Mesenchymal stem cell (in vitro differentiated cells and primary cell): Measurements from ENCODE around the gene PKD1L1.

ENCODE experiments used
- DNase-seq: peaks from one replicate; pipeline ENCODE4 v3.0.0-alpha.2; 2013
- H2AFZ ChIP-seq: one replicate; pipeline ENCODE4 v1.6.1; 2013; ENCODE audit warnings: low read depth, mild to moderate bottlenecking, control low read depth, inconsistent platforms, low read length, moderate library complexity
- H2AK5ac ChIP-seq: 2 replicates; pipeline ENCODE4 v1.6.1; 2013; ENCODE audit warnings: low read length, moderate library complexity, mild to moderate bottlenecking, inconsistent platforms; ENCODE audit not compliant: severe bottlenecking
- H2BK120ac ChIP-seq: one replicate; pipeline ENCODE4 v1.6.1; 2013; ENCODE audit warnings: low read depth, mild to moderate bottlenecking, inconsistent platforms, low read length, moderate library complexity
- H2BK12ac ChIP-seq, 2 experiments: one replicate each; pipeline ENCODE4 v1.6.1; 2013; ENCODE audit warnings: inconsistent platforms in 2 of 2, low read length in 2 of 2, mild to moderate bottlenecking in 2 of 2, moderate library complexity in 2 of 2, control low read depth in 1 of 2
- H2BK15ac ChIP-seq: one replicate; pipeline ENCODE4 v1.6.1; 2013; ENCODE audit warnings: mild to moderate bottlenecking, low read depth, inconsistent platforms; ENCODE audit not compliant: poor library complexity, severe bottlenecking
- H2BK5ac ChIP-seq: 2 replicates; pipeline ENCODE4 v1.6.1; 2013; ENCODE audit warnings: low read depth, mild to moderate bottlenecking, low read length, control low read depth, inconsistent platforms; ENCODE audit not compliant: poor library complexity, severe bottlenecking
- H3K14ac ChIP-seq, 2 experiments: one replicate each; pipeline ENCODE4 v1.6.1; 2013; ENCODE audit warnings: inconsistent platforms in 2 of 2, low read length in 2 of 2, control low read depth in 1 of 2, mild to moderate bottlenecking in 1 of 2, moderate library complexity in 1 of 2
- H3K18ac ChIP-seq, 2 experiments: one replicate each; pipeline ENCODE4 v1.6.1; 2013; ENCODE audit warnings: inconsistent platforms in 2 of 2, low read length in 2 of 2, control low read depth in 1 of 2, low read depth in 1 of 2, mild to moderate bottlenecking in 1 of 2
- H3K23ac ChIP-seq, 2 experiments: one replicate each; pipeline ENCODE4 v1.6.1; 2013; ENCODE audit warnings: inconsistent platforms in 2 of 2, low read length in 2 of 2, mild to moderate bottlenecking in 2 of 2, moderate library complexity in 2 of 2, control low read depth in 1 of 2
- H3K27ac ChIP-seq: 2 replicates; pipeline ENCODE4 v1.5.1; 2013; ENCODE audit warnings: mild to moderate bottlenecking, moderate library complexity, low read length, control low read depth, inconsistent platforms; ENCODE audit not compliant: poor library complexity, severe bottlenecking
- H3K27me3 ChIP-seq, 2 experiments: 2 replicates each; pipeline versions ENCODE4 v1.6.1 to v1.7.0; 2013; ENCODE audit warnings: low read length in 2 of 2, mild to moderate bottlenecking in 2 of 2, moderate library complexity in 2 of 2, control low read depth in 1 of 2, inconsistent platforms in 1 of 2; ENCODE audit not compliant: control insufficient read depth in 1 of 2, insufficient read depth in 1 of 2
- H3K36me3 ChIP-seq, 2 experiments: 2 replicates each; pipeline versions ENCODE4 v1.6.1 to v1.7.0; 2013; ENCODE audit warnings: low read length in 2 of 2, control low read depth in 1 of 2, inconsistent platforms in 1 of 2, low read depth in 1 of 2, mild to moderate bottlenecking in 1 of 2; ENCODE audit not compliant: insufficient read depth in 2 of 2, control insufficient read depth in 1 of 2
- H3K4ac ChIP-seq, 2 experiments: one replicate each; pipeline ENCODE4 v1.6.1; 2013; ENCODE audit warnings: inconsistent platforms in 2 of 2, low read length in 2 of 2, mild to moderate bottlenecking in 2 of 2, moderate library complexity in 2 of 2, control low read depth in 1 of 2, low read depth in 1 of 2
- H3K4me1 ChIP-seq: 2 replicates; pipeline ENCODE4 v1.6.1; 2013; ENCODE audit warnings: low read depth, low read length, control low read depth; ENCODE audit not compliant: control insufficient read depth, insufficient read depth
- H3K4me2 ChIP-seq: 2 replicates; pipeline ENCODE4 v1.6.1; 2013; ENCODE audit warnings: low read length, mild to moderate bottlenecking, inconsistent platforms; ENCODE audit not compliant: poor library complexity, severe bottlenecking
- H3K4me3 ChIP-seq, 2 experiments: 2 replicates each; pipeline versions ENCODE4 v1.5.1 to v1.7.0; 2013; ENCODE audit warnings: low read length in 2 of 2, mild to moderate bottlenecking in 2 of 2, control low read depth in 1 of 2, low read depth in 1 of 2; ENCODE audit not compliant: insufficient read depth in 1 of 2
- H3K79me1 ChIP-seq: replicated peaks from 2 replicates; pipeline ENCODE4 v1.6.1; 2013; ENCODE audit warnings: mild to moderate bottlenecking, control low read depth, low read length, inconsistent platforms; ENCODE audit not compliant: poor library complexity, severe bottlenecking
- H3K9ac ChIP-seq: 2 replicates; pipeline ENCODE4 v1.7.0; 2013; ENCODE audit warnings: mild to moderate bottlenecking, low read length, moderate library complexity
- H3K9me3 ChIP-seq: 2 replicates; pipeline ENCODE4 v1.7.0; 2013; ENCODE audit warnings: mild to moderate bottlenecking, low read length; ENCODE audit not compliant: control insufficient read depth
- H4K8ac ChIP-seq: one replicate; pipeline ENCODE4 v1.6.1; 2013; ENCODE audit warnings: inconsistent platforms, mild to moderate bottlenecking, low read length, moderate library complexity
- H4K91ac ChIP-seq: one replicate; pipeline ENCODE4 v1.6.1; 2013; ENCODE audit warnings: mild to moderate bottlenecking, low read length, inconsistent platforms
- WGBS: methylation state at CpG from one replicate; pipeline ENCODE4 v1.1.7; 2013; ENCODE audit warnings: mixed read lengths; 5-methylcytosine and 5-hydroxymethylcytosine counted together

Gene PKD1L1

GRCh38 chr7:47807126-47807525 is 141.1 kb downstream of the PKD1L1 start:
- peaks cover 0 to 31% of the 10 kb centered on the region in 2 experiments for H3K27me3 ChIP-seq
- WGBS: 81% methylated on average over 3 of the region's 3 CpGs
- H2AFZ ChIP-seq: no peak overlapping the region
- no peak overlapping the region for H3K9ac ChIP-seq
- no peak for DNase-seq
- no peak overlapping the region for H2BK120ac ChIP-seq
- no peak overlapping the region for H3K4me2 ChIP-seq
- H3K18ac ChIP-seq: peak overlapping the region; percentile 48 to 88
- H2AK5ac ChIP-seq: peak overlapping the region; percentile 11
- H3K4ac ChIP-seq: peak overlapping the region; percentile 6 to 7
- H3K14ac ChIP-seq: peak overlapping the region in 1 of 2 experiments; percentile 63
- no peaks in the 10 kb centered on the region for H3K79me1 ChIP-seq
- no peaks in the 10 kb centered on the region for H3K9me3 ChIP-seq
- peaks cover 8% of the 10 kb centered on the region for H3K4me1 ChIP-seq
- no peak overlapping the region for H3K27ac ChIP-seq
- no peak overlapping the region for H3K4me3 ChIP-seq
- peak overlapping the region; percentile 28 to 95 for H2BK12ac ChIP-seq
- no peak overlapping the region for H3K23ac ChIP-seq
- peak overlapping the region; percentile 65 for H4K91ac ChIP-seq
- H3K36me3 ChIP-seq: peaks cover 0 to 5% of the 10 kb centered on the region in 2 experiments
- H2BK15ac ChIP-seq: peak overlapping the region; percentile 53
- H4K8ac ChIP-seq: peak overlapping the region; percentile 74
- no peak overlapping the region for H2BK5ac ChIP-seq

- Histone ChIP-seq H3K4me3 (no peak overlapping the region), H3K4ac (peak overlapping the region; percentile 6 to 7), H3K18ac (peak overlapping the region; percentile 14 to 88), H4K8ac (peak overlapping the region; percentile 74), H3K9ac (no peak overlapping the region), H2BK120ac (no peak overlapping the region), H3K4me1 (peaks cover 8% of the 10 kb centered on the region), H2AFZ (no peak overlapping the region), H3K23ac (no peak overlapping the region), H3K4me2 (no peak overlapping the region), H3K27ac (no peak overlapping the region), H2BK15ac (no peak overlapping the region), H2BK12ac (peak overlapping the region in 1 of 2 experiments; percentile 95), H3K27me3 (peaks cover 0 to 31% of the 10 kb centered on the region in 2 experiments), H4K91ac (peak overlapping the region; percentile 65), H3K14ac (peak overlapping the region in 1 of 2 experiments; percentile 63), H3K9me3 (no peaks in the 10 kb centered on the region), H3K79me1 (no peaks in the 10 kb centered on the region), H2AK5ac (peak overlapping the region; percentile 11), H2BK5ac (no peak overlapping the region), H3K36me3 (peaks cover 0 to 2% of the 10 kb centered on the region in 2 experiments)
- WGBS: 79% methylated on average over 7 of the region's 7 CpGs
- DNase-seq: no peak
Measured at GRCh38 chr7:47806701-47807103, 141.6 kb downstream of the PKD1L1 start.

GRCh38 chr7:47804767-47805545 is 143.3 kb downstream of the PKD1L1 start:
- 78% methylated on average over 5 of the region's 6 CpGs for WGBS
- no peak overlapping the region for H3K4me3 ChIP-seq

GRCh38 chr7:47803846-47804245 is 144.4 kb downstream of the PKD1L1 start:
- no peak overlapping the region for H2BK12ac ChIP-seq
- H4K91ac ChIP-seq: no peak overlapping the region
- 94% methylated on average over 3 of the region's 4 CpGs for WGBS
- no peak overlapping the region for H3K9ac ChIP-seq
- no peak overlapping the region for H4K8ac ChIP-seq
- H2BK5ac ChIP-seq: no peak overlapping the region
- H3K18ac ChIP-seq: no peak overlapping the region
- DNase-seq: no peak
- H2AFZ ChIP-seq: no peak overlapping the region
- H2AK5ac ChIP-seq: no peak overlapping the region
- no peak overlapping the region for H3K4me3 ChIP-seq
- H3K23ac ChIP-seq: no peak overlapping the region
- peaks cover 13% of the 10 kb centered on the region for H3K4me1 ChIP-seq
- peaks cover 0 to 31% of the 10 kb centered on the region in 2 experiments for H3K27me3 ChIP-seq
- H3K4ac ChIP-seq: no peak overlapping the region
- no peaks in the 10 kb centered on the region for H3K36me3 ChIP-seq
- H3K4me2 ChIP-seq: no peak overlapping the region
- no peak overlapping the region for H2BK15ac ChIP-seq
- H3K79me1 ChIP-seq: no peaks in the 10 kb centered on the region
- no peaks in the 10 kb centered on the region for H3K9me3 ChIP-seq
- H3K14ac ChIP-seq: no peak overlapping the region
- H3K27ac ChIP-seq: no peak overlapping the region
- H2BK120ac ChIP-seq: no peak overlapping the region

More at GRCh38 chr7:47804767-47805545, 143.3 kb downstream of the PKD1L1 start:
- Histone ChIP-seq H3K4me2 (no peak overlapping the region), H3K79me1 (no peaks in the 10 kb centered on the region), H2BK5ac (no peak overlapping the region), H2AK5ac (no peak overlapping the region), H2BK120ac (no peak overlapping the region), H3K27ac (no peak overlapping the region), H3K14ac (no peak overlapping the region), H3K18ac (peak overlapping the region in 1 of 2 experiments; percentile 37), H2BK12ac (peak overlapping the region in 1 of 2 experiments; percentile 6), H3K4ac (no peak overlapping the region), H3K23ac (no peak overlapping the region), H4K91ac (no peak overlapping the region), H3K27me3 (peaks cover 0 to 31% of the 10 kb centered on the region in 2 experiments), H3K4me1 (peaks cover 13% of the 10 kb centered on the region), H2AFZ (no peak overlapping the region), H3K36me3 (no peaks in the 10 kb centered on the region), H3K9ac (no peak overlapping the region), H3K9me3 (no peaks in the 10 kb centered on the region), H4K8ac (no peak overlapping the region), H2BK15ac (no peak overlapping the region)
- DNase-seq: no peak
